HL-60 (cell line): ENCODE measurements around the gene FARS2.

Experiments used
- CTCF ChIP-seq: IDR thresholded peaks from one replicate; pipeline ENCODE4 v1.5.1; 2011; ENCODE audit warnings: low read length, control low read depth, inconsistent platforms; ENCODE audit not compliant: insufficient read depth
- REST ChIP-seq: IDR thresholded peaks from 2 replicates; pipeline ENCODE4 v1.6.1; 2012; ENCODE audit warnings: low read depth; ENCODE audit not compliant: insufficient replicate concordance

- TF ChIP-seq REST (no peak), CTCF (no peak)
These were observed 174.1 kb downstream of the FARS2 start for GRCh38 chr6:5435449-5435848.
